Thymus (tissue), 11 donors: ENCODE measurements around the gene SLC30A7. TPM values are rescaled to one million over a fixed set of nuclear protein-coding genes. Genes with fewer than 3 reads are reported as not detected.
"Not testable (repeated sequence)": the region's sequence is repeated elsewhere in the genome, so short reads cannot be mapped to it uniquely, and the experiment has no call there.

Source experiments
- DNase-seq, 9 donors: peaks; one replicate each; pipeline ENCODE4 v3.0.0-alpha.2; 2013; ENCODE audit warnings: low spot score in 9 of 9, low read depth in 6 of 9, missing footprints in 1 of 9
- H3K27ac ChIP-seq, 2 donors: one replicate each; pipeline ENCODE4 v1.5.1; 2013; ENCODE audit warnings: control low read depth in 1 of 2, low read depth in 1 of 2, low read length in 1 of 2, mild to moderate bottlenecking in 1 of 2, moderate library complexity in 1 of 2
- H3K27me3 ChIP-seq, 2 donors: one replicate each; pipeline ENCODE4 v1.5.1; 2013; ENCODE audit warnings: low read length in 1 of 2; ENCODE audit not compliant: control insufficient read depth in 2 of 2, insufficient read depth in 1 of 2
- H3K36me3 ChIP-seq, 2 donors: one replicate each; pipeline ENCODE4 v1.5.1; 2013; ENCODE audit warnings: low read length in 1 of 2, mild to moderate bottlenecking in 1 of 2, moderate library complexity in 1 of 2; ENCODE audit not compliant: control insufficient read depth in 2 of 2, insufficient read depth in 2 of 2
- H3K4me1 ChIP-seq, 2 donors: one replicate each; pipeline ENCODE4 v1.5.1; 2013; ENCODE audit warnings: low read length in 2 of 2; ENCODE audit not compliant: control insufficient read depth in 2 of 2, insufficient read depth in 2 of 2
- H3K4me3 ChIP-seq, 2 donors: one replicate each; pipeline ENCODE4 v1.5.1; 2013; ENCODE audit warnings: low read length in 2 of 2, control low read depth in 1 of 2, mild to moderate bottlenecking in 1 of 2
- H3K9me3 ChIP-seq, 2 donors: one replicate each; pipeline ENCODE4 v1.5.1; 2013; ENCODE audit warnings: low read length in 1 of 2, mild to moderate bottlenecking in 1 of 2; ENCODE audit not compliant: control insufficient read depth in 2 of 2, insufficient read depth in 1 of 2
- WGBS: extraction: QIAGEN DNeasy Blood & Tissue Kit; methylation state at CpG from one replicate; pipeline ENCODE4 v1.1.7; 2013; 5-methylcytosine and 5-hydroxymethylcytosine counted together
- polyA plus RNA-seq: library from polyadenylated mRNA; stranded (reverse); fragments of 200-250 nt; gene quantifications from one replicate; pipeline ENCODE4 v1.2.3, GENCODE V29; 2013
- total RNA-seq: library from RNA; stranded (reverse); fragments of 120-200 nt; gene quantifications from one replicate; pipeline ENCODE4 v1.2.4, GENCODE V29; 2013
- donor health status: healthy.

The SLC30A7 gene
- total and polyA plus RNA-seq, 2 donors: 9.8 to 19.4 TPM

DNA sequence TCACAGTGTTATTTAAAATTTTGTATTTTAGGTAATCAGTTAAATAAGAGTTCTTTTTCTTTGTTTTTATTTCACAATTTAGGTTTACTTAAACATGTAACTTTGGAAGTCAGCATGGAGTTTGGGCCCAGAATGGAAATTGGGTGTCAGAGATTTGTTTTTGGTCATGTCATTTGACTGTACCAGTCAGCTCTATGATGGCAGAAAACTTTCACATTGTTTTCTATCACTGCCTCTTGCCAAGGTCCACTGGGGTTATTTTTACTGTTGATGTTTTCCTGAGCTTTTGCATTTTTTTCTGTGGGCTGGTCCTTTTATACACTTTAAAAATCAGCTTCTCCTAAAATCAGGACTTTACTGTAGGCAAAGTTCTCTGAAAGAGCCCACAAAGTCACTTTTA, 54.4 kb downstream of the SLC30A7 start:
- Histone ChIP-seq H3K27me3 (no peaks in the 10 kb centered on the region), H3K4me1 (peaks cover 7 to 26% of the 10 kb centered on the region in 2 donors), H3K4me3 (no peak overlapping the region), H3K9me3 (no peaks in the 10 kb centered on the region), H3K27ac (peak overlapping the region; percentile 4 to 59), H3K36me3 (peaks cover 10 to 18% of the 10 kb centered on the region in 2 donors)
- DNase-seq: no peak

DNA sequence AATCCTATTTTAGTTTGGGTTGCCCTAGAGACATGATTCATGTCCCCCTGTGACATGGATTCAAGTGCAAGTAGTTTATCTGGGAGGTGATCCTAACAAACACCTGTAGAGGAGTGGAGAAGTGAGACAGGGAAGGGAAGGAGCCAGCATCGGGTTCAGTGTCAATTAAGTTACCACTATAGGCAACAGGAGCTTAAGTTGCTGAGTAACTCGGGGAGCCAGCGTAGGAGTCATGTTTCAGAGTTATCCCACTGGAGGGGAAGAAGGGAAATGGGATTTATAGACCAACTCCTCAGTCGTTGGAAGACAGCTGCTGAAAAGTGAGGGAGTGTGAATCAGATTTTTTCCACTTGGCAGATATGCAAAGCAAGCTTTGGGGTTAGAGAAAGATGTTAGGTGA, 54.9 kb downstream of the SLC30A7 start:
- Histone ChIP-seq H3K27me3 (no peaks in the 10 kb centered on the region), H3K9me3 (no peaks in the 10 kb centered on the region), H3K4me1 (peaks cover 7 to 26% of the 10 kb centered on the region in 2 donors), H3K36me3 (peaks cover 10 to 18% of the 10 kb centered on the region in 2 donors), H3K4me3 (no peak overlapping the region), H3K27ac (peak overlapping the region; percentile 4 to 64)
- WGBS: 95% methylated on average over 4 of the region's 4 CpGs
- no peak for DNase-seq

DNA sequence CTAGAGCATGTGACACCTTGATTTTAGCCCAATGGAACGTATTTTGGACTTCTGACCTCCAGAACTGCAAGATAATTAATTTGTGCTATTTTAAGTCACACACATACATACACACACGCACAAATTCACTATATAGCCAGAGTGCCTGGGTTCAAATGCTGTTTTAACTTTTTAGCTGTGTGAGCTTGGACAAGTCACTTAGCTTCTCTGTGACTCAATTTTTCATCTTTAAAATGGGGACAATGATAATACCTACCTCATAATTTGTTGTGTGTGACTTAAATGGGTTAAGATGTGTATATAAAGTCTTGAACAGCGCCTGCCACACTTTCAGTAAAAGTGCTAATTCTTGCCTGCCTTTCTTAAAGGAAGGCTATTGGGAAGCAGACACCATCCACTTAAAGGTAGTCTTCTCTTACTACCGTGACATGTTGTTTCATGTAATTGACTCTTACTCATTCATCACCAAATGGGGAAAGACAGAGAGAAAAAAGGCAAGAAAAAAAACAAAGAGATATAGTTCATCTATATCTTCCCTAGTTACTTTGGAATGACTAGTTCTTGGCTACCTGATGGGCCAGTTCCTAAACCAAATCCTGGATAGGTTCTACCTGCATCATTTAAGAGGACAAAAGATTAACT, 56.3 kb downstream of the SLC30A7 start:
- H3K4me3 ChIP-seq: no peak overlapping the region
- H3K36me3 ChIP-seq: peaks cover 10 to 18% of the 10 kb centered on the region in 2 donors
- peaks cover 7 to 26% of the 10 kb centered on the region in 2 donors for H3K4me1 ChIP-seq
- no peaks in the 10 kb centered on the region for H3K27me3 ChIP-seq
- no peak overlapping the region for H3K27ac ChIP-seq
- DNase-seq: no peak
- WGBS: 98% methylated on average over 4 of the region's 4 CpGs
- no peaks in the 10 kb centered on the region for H3K9me3 ChIP-seq

DNA sequence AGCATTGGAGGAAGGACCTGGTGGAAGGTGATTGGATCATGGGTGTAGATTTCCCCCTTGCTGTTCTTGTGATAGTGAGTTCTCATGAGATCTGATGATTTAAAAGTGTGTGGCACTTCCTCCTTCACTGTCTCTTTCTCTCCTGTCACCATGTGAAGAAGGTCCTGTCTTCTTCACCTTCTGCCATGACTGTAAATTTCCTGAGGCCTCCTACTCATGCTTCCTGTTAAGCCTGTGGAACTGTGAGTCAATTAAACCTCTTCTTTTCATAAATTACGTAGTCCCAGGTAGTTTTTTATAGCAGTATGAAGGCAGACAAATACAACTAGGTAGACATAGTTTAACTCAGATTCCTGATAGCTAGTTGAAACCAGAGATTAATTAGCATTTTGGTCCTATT, 57.1 kb downstream of the SLC30A7 start:
- not testable (repeated sequence) for H3K4me3 ChIP-seq, H3K9me3 ChIP-seq, H3K27ac ChIP-seq, H3K27me3 ChIP-seq, DNase-seq
- Histone ChIP-seq H3K36me3 (peaks cover 10 to 18% of the 10 kb centered on the region in 2 donors), H3K4me1 (peaks cover 7 to 26% of the 10 kb centered on the region in 2 donors)
- WGBS: 88% methylated on average over 1 of the region's 1 CpG

DNA sequence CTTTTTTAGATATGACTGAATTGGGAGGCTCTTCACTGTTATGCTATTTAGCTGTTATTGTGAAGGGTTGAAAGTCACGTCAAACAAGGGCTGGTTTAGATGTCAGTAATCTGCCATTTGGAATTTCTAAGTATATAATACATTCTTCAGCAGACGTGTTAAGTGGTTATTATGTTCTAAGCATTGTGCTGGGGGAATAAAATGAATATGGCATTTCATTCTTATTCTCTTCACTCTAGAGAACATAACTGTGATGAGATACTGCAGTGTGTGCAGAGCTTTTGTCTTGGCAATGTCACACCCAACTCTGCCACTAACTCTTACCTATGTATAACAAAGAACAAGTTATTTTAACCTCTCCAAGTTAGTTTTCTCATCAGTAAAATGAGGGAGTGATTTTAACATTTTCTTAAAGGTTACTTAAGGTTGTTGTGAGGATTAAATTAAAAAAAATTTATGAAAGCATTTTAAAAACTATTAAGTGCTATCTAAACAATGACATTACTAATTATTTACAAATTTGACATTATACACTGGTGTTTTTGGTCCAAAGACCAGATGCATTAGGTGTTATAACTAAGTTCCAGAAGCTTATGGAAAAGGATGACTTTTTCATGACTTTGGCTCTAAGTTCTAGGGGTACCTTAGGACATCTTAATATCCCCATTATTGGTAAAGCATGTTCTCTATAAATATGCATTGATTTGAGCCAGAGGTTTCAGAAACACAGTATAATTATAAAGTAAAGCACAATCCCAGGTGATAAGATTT, 58.3 kb downstream of the SLC30A7 start:
- WGBS: 96% methylated on average over 2 of the region's 2 CpGs
- Histone ChIP-seq H3K27ac (no peak overlapping the region), H3K27me3 (no peaks in the 10 kb centered on the region), H3K4me1 (peaks cover 7 to 16% of the 10 kb centered on the region in 2 donors), H3K36me3 (peaks cover 10 to 18% of the 10 kb centered on the region in 2 donors), H3K4me3 (no peak overlapping the region), H3K9me3 (no peaks in the 10 kb centered on the region)
- DNase-seq: no peak

DNA sequence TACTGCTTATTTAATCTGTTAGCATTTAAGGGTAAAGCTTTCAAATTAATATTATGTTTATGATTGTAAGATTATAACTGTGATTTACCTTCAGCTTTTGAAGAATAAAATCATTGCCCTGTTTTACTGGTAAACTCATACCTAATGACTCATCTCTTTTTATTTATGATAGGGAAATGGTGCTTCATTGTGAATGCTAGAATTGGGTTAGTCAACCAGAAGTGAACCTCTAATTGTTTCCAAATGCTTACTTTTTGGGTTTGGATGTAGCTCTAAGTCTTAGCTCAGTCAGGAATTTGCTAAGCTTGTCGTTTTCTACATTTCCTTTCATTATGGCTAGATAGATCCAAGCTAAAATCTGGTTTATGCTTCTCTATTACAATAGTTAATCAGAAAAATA, 59.4 kb downstream of the SLC30A7 start:
- H3K4me1 ChIP-seq: peaks cover 6 to 7% of the 10 kb centered on the region in 2 donors
- H3K27ac ChIP-seq: no peak overlapping the region
- WGBS: 97% methylated on average over 1 of the region's 1 CpG
- no peaks in the 10 kb centered on the region for H3K27me3 ChIP-seq
- no peak overlapping the region for H3K4me3 ChIP-seq
- H3K36me3 ChIP-seq: peaks cover 10 to 21% of the 10 kb centered on the region in 2 donors
- H3K9me3 ChIP-seq: no peaks in the 10 kb centered on the region
- DNase-seq: no peak

DNA sequence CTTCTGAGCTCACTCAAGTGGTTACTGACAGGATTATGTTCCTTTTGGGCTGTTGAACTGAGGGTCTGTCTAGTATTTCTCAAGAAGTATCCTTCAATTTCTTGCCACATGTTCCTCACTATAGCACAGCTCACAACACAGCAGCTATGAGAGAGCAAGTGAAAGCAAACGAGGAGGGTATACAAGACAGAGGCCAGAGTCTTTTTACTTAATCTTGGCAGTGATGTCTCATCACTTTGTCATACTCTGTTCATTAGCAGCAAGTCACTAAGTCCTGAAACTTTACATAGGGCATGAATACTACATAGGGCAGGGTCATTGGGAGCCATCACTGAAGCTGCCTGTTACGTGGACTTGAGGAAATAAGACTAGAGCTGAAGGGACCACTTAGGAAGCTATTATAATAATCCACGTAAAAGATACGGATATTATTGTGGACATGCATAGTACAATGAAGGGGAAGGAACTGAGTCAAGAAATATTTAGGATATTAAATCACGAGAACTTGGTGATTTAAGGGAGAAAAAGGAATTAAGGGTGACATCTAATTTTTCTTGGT, 63.7 kb downstream of the SLC30A7 start:
- H3K4me1 ChIP-seq: no peaks in the 10 kb centered on the region
- DNase-seq: no peak
- no peak overlapping the region for H3K4me3 ChIP-seq
- H3K36me3 ChIP-seq: peaks cover 0 to 18% of the 10 kb centered on the region in 2 donors
- H3K27me3 ChIP-seq: no peaks in the 10 kb centered on the region
- no peak overlapping the region for H3K27ac ChIP-seq
- WGBS: 98% methylated on average over 5 of the region's 5 CpGs
- H3K9me3 ChIP-seq: no peaks in the 10 kb centered on the region

DNA sequence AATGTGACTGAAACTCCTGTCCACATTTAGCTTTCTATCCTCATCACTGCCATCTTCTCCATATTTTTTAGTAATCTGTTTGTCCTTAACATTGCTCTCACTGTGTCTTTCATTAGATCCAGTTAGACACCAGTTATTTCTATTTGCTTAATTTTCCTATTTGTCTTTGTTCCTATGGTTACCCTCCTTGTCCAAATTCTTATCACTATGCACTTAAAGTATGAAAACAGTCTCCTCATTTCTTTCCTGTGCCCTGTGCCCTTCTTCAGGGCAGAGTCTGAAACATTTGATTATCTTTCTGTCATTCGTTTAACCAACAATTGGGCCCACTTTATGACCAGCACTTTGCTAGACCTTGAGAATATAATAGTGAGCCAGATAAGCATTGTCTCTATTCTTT, 64.2 kb downstream of the SLC30A7 start:
- WGBS: 100% methylated on average over 1 of the region's 1 CpG

DNA sequence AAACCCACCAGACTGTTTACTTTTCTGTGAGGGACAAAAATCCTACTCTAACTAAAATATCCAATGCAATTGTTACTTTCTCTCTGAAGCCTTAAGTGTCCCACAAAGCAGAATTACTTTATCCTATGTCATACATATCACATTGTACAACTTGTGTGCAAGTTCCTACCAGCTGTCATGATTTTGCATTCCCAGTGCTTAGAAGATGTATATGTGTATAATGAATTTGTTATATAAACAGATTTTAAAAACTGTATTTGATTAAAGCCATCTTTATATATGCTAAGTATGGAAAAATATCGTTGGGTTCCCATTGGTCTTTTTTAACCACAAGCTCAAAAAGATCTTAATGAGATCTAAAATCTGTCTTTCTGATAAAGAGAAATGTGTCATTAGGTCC, 72.7 kb downstream of the SLC30A7 start:
- H3K27ac ChIP-seq: no peak overlapping the region
- H3K36me3 ChIP-seq: peaks cover 10 to 28% of the 10 kb centered on the region in 2 donors
- 93% methylated on average over 1 of the region's 1 CpG for WGBS
- H3K9me3 ChIP-seq: no peaks in the 10 kb centered on the region
- H3K27me3 ChIP-seq: no peaks in the 10 kb centered on the region
- peaks cover 0 to 5% of the 10 kb centered on the region in 2 donors for H3K4me1 ChIP-seq
- H3K4me3 ChIP-seq: no peak overlapping the region
- DNase-seq: no peak

More for the DNA sequence above, 64.2 kb downstream of the SLC30A7 start:
- peaks cover 0 to 21% of the 10 kb centered on the region in 2 donors for H3K36me3 ChIP-seq
- no peaks in the 10 kb centered on the region for H3K9me3 ChIP-seq
- no peak for DNase-seq
- no peaks in the 10 kb centered on the region for H3K4me1 ChIP-seq
- no peak overlapping the region for H3K4me3 ChIP-seq
- H3K27me3 ChIP-seq: no peaks in the 10 kb centered on the region
- no peak overlapping the region for H3K27ac ChIP-seq
